Subcutaneous adipose tissue (tissue), 4 donors: ENCODE measurements around the gene LCLAT1. TPM values are rescaled to one million over a fixed set of nuclear protein-coding genes. Genes with fewer than 3 reads are reported as not detected.

Source experiments
- CTCF ChIP-seq: fragments of 450-650 bp; IDR thresholded peaks from one replicate; pipeline ENCODE4 v1.5.1; 2016; ENCODE audit warnings: low read depth, mild to moderate bottlenecking, control low read depth, antibody characterized with exemption, moderate library complexity
- total RNA-seq, 4 donors: library from RNA; depleted of rRNA; stranded (reverse); fragments of >200 nt; gene quantifications; one replicate each; pipeline ENCODE4 v1.1.0, GENCODE V29; 2016

Gene LCLAT1
- total RNA-seq, 4 donors from 2014 or later: 4.0 to 12.4 (median 7.6) TPM

GRCh38 chr2:30488012-30488659 is 41.1 kb downstream of the LCLAT1 start:
- no peak for TF ChIP-seq CTCF

- no peak for TF ChIP-seq CTCF
Observed at GRCh38 chr2:30491225-30491624, 44.2 kb downstream of the LCLAT1 start.

- no peak for TF ChIP-seq CTCF
Observed at GRCh38 chr2:30492185-30492584, 45.1 kb downstream of the LCLAT1 start.

GRCh38 chr2:30492619-30493018 is 45.6 kb downstream of the LCLAT1 start:
- TF ChIP-seq CTCF: no peak

GRCh38 chr2:30493440-30493839 is 46.4 kb downstream of the LCLAT1 start:
- no peak for TF ChIP-seq CTCF

GRCh38 chr2:30499681-30500080 is 52.6 kb downstream of the LCLAT1 start:
- TF ChIP-seq CTCF: no peak

GRCh38 chr2:30500699-30501098 is 53.7 kb downstream of the LCLAT1 start:
- no peak for TF ChIP-seq CTCF
